GM21576 (cell line): ENCODE data around the gene SREBF2.
"Not testable (repeated sequence)": the region's sequence is repeated elsewhere in the genome, so short reads cannot be mapped to it uniquely, and the experiment has no call there.

ENCODE experiments used
- ATAC-seq: cut with Tn5 transposase; IDR thresholded peaks from one replicate; pipeline ENCODE4 v1.9.1; 2021; ENCODE audit warnings: mild to moderate bottlenecking, moderate library complexity; ENCODE audit not compliant: unreplicated experiment

SREBF2 gene

DNA sequence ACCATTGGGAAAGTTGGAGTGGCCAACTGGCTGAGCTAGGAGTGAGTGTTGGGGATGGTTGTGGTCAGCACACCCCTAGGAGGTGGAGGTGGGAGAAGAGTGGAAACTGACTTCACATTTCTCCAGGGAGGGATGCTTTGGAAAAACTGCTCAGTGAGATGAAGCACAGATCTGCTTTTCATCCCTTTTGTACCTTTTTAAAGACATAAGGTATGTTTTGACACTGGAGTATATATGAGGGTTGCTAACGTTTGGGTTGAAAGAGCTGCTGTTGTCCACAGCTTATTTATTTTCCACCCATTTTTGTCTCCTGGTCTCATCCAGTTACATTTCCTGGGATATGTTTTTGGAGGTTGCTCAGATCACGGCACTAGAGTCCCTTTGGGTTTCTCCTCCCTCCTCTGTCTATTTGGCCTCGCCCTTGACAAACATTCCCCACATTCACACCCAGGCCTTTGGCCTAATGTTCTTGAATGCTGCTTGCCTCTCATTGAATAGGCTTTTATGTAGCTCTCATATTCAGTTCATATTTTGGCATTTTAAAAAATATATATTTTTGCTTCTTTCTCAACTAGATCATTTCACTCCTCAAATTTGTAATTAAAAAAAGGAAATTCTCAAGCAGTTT lies 8.3 kb downstream of the SREBF2 start:
- no peak for ATAC-seq

DNA sequence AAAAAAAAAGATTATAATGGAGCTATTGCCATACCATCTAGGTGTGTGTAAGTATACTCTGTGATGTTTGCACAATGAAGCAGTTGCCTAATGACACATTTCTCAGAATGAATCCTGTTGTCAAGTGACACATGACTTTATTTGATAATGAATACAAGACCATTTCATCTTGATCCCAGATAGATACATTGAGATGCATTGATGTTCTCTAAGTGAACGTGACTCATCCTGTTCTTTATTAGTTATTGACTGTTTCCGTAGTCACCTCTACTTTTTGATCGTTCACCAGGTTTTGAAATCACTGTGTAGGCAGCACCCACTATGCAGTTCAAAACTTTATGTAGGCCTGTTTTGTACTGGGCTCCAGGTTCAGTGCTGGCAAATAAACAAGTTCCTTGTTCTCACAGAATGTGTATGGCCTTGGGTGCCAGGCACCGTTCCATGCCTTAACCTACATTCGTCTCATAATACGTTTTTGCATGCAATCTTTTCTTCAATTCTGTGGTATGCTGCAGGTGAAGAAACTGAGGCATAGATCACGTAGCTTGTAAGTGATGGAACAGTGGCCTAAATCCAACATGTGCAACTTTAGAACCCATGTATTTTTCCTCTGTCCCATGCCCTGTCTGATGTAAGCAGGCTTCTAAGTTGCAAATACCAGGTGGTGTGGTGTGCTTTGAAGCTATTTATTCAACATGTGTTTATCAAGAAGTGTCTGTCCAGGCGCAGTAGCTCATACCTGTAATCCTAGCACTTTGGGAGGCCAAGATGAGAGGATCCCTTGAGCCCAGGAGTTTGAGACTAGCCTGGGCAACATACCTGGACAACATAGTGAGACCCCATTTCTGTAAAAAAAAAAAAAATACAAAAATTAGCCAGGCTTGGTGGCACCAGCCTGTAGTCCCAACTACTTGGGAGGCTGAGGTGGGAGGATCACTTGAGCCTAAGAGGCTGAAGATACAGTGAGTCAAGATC lies 10.4 kb downstream of the SREBF2 start:
- ATAC-seq: no peak

DNA sequence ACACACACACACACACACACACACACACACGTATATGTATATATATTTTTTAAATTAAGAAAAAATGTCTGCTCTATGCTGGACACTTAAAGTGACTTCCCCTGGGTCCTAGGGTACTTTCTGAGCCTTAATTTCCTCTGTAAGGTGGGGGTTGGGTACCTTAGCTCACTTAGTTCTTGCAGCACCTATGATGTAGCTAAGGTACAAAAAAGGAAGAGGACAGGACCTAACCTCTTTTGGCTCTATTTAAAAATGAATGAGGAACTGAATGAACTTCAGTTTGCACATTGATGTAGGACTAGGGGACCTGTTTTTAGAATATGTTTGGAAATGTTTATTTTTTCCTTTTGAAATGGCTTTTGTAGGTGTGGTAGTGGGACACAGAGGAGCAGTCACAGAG lies 11.1 kb downstream of the SREBF2 start:
- no peak for ATAC-seq

DNA sequence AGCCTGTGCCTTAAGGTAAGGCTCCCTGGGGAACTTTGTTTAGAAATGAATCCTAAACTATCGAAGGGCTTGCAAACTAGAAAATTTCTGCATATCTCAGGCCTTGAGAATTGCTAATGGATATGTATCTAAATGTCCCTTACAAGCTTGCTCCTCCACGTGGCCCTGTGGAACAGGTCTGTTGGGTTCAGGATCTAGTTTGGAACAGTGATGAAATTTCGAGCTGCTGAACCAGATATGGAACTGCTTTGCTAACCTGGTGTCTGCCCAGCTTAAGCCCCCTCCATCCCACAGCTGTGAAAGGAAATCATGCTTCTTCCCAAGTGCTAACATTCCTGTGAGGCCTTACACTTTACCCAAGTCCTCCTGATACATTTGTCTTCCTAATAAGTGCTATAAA lies 11.6 kb downstream of the SREBF2 start:
- ATAC-seq: no peak

DNA sequence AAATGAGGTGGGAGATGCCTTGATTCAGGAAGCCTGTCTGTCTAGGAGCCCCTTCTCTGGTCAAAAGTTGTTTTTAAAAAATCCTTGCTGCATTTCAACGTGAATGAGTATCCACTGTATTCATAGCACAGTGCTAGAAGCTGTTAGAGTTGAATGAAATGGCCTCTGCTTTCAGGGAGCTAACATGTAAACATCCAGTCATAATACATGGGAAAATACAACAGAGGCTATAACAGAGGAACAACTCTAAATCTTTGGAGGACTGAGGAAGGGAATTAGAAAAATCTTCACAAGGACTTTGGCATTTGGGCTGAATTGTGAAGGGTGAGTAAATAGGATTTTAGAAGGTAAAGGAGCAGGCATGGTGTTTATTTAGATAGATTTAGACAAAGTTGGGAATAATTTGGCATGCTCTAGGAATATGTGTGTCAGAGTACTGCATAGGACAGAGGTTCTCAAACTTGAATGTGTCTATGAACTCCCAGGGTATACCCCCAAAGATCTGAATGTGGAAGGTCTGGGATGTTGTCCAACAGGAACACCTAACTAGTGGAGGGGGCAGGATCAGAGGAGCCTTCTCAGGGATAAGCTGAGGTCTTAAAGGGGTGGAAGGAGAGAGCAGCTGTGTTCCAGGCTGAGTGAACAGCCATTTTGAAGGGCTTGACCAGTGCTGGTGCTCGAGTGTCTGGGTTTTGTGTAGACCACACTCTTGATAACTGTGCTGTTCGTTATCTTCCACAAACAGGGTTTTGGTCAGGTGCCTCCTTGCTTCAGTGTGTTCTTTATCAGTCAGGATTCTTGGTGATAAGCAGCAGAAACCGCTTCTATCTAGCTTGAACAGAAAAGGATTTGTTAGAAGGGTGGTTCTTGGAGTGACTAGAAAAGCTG lies 12.7 kb downstream of the SREBF2 start:
- no peak for ATAC-seq

DNA sequence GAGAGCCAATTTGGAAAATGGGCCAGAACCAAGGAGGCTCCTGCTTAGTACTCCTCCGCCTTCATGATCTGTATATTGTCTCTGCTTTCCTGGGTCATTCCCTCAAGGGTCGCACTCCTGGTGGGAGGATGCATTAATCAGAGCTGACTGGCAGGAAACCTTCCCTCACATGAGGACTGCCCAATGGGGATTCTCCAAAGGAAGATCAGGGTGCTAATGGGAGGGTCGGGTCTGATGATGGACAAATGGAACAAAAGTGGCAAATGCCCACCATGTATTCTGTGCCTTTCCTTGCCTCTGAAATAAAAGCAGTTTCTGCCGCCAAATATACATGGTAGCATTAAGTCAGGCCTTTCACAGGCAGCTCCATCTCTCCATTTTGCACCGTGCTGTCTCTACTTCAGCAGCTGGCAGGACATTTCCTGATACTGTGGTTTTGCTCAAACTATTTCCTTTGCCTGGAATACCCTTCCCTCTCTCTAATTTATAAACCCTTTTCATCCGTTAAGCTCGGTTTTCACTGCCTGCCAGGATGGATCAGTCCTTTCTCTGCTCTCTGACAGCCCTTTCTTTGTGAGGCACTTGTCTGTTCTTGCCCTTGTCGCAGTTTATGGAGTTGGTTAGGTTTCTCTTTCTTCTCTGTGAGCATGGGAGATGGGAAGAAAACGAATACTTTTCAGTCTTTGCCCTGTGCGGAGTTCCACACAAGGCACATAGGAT lies 13.5 kb downstream of the SREBF2 start:
- ATAC-seq: no peak

DNA sequence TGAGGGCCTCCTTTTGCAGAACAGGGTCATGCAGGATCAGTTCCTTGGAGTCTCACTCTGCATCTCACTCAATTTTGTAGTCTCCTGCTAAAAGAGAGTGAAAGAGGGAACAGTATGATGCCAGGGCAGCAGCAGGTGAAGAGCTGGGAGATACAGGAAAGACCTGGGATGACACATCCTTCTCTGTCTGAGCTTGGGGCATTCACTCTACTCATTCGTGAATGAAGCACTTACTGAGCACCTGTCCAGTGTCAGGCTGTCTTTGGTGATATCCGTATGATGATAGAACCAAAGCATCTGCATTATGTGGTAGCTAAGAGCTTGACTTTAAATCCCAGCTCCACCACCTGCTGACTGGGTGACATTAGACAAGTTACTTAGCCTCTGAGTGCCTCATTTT lies 14.4 kb downstream of the SREBF2 start:
- no peak for ATAC-seq

DNA sequence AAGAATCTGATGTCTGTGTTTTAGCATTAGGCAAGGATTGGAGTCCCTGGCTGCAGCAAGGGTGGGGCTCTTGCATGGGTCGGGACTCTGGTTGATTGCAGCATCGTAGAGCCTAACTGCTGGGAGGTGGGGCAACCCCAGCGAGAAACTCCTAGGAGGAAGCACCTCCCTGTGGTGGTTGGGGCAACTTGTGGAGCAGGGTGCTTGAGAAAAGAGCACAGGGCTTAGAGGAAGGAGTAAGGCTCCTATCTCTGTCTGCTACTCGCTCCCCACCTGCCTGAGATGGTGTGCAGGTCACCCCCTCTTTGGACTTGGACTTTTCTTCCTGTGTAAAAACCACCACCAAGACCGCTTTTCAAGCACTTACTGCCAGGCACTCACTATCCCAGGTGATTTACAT lies 15.6 kb downstream of the SREBF2 start:
- no peak for ATAC-seq

DNA sequence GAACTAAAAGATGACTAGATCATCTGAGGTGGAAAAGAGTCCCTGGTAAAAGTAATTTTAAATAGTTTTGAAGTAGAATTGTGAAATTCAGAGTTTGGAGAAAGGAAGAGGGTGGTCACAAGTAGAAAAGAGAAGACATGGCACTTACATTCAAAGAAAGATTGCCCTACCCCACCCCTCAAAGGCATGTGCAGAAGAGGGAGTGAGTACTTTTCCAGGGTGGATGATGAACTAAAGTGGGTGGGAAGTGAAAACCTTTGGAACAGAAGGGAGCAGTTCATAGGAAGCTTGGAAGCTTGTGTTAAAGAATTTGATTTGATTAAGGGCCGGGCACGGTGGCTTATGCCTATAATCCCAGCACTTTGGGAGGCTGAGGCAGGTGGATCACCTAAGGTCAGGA lies 23.6 kb downstream of the SREBF2 start:
- no peak for ATAC-seq

DNA sequence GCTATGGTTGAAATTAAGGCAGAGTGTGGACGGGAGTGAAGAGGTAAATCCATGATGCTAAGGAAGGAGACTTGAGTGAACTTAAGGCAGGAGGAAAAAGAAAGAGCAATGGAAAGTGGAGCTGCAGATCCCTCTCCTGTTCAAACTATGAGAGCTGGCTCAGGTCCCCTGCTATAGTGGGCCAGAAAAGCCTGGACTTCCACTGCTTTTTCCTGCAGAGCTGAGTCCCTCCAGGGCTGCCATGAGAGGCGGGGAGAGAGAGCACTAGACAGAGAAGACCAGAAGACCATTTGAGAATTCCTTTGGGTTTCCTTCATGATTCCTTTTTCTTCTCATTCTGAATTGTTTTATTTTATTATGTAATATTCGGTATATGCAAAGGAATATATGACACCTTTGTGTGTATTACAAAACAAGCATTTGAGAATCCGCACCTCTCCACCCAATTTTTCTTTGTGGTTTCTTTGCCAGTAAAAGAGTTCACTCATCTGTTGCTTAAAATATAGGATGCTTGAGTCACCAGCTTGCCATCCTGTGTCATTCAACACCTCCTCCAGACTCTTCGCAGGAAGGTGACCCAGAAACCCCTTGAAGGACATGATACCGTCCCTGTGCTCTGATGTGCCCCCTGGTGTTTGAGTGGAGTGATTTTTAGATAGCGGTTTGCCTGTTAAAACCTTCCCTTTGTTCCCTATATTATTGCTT lies 24.4 kb downstream of the SREBF2 start:
- ATAC-seq: no peak

DNA sequence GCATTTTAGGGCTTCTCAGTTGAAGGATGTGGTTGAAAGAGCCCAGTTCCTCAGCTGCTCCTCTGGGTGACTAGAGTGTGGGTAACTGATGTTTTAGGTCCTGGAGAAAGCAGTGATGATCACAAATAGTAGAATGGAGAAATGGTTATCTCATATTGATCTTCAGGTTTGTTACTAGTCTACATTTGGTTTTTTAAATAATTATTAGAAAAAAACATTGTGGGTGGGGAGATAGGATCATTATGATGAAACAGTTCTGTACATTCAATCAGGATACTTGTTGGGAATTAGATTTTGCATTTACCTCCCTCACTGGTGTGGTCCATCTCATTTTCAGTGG lies 24.9 kb downstream of the SREBF2 start:
- no peak for ATAC-seq

DNA sequence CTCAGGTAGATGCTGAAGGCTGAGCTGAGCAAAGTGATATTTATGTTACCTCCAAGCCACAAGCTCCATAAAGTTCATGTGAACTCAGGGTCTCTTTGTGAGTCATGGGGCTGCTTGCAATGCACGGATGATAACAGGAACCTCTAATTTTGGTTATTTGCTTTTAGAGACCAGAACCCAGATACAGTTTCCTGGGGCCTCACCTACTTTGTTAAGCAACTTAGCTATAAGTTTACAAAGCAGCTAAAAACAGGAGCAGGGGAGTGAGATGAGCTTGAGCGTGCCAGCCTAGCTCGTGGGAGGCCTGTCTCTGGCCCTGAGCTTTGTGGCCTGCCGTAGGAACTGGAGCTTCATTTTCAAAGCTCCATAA lies 29.2 kb downstream of the SREBF2 start:
- ATAC-seq: peak; percentile 42

DNA sequence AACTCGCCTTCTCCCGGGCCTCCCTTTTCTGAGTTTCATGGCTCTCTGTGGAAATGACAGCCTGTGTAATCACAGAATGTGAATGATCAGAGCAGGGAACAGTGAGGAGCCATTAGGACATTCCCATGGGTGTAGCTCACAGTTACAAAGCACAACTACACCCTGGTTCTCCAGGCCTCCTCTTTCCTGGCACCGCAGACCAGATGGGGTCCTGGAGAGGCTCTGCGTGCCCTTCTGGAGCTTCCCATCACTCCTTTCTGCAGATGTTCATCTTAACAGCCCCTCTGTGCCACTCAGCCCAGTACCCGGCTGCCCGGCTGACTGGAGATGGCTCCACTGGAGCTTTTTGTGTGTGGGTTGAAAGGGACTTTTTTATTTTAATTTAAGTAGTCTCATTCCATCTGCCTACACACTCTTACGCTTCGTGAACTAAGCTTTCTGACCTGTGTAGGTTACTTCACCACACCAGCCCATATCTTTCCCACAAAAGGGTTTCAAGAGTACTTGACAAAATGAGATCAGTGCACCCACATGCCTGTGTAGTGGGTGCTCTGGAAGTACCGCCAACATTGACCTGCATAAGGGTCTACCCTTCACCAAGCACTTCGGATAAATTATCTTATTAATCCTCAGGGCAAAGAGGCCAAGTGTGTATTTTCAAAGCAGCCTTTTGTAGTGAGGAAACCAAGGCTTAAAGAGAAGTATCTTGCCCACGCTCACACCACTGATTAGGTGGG lies 29.8 kb downstream of the SREBF2 start:
- ATAC-seq: peak; percentile 37

DNA sequence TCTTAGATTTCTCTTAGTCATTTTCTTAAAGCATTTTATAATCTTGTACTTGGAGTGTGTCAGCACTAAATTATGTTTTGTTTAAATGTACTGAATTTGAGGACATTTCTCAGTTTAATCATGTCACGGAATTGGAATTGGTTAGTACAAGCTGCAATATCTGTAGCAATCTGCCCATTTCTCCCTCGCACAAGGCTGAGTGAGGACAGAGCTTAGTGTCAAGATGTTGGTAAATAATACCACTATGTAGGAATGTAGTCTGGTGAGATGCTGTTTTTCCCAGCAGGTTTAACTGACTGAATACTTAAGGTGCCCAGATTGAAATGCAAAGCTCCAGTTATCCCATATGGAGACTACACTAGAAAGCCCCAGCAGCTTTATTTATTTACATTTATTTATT lies 30.6 kb downstream of the SREBF2 start:
- ATAC-seq: no peak

DNA sequence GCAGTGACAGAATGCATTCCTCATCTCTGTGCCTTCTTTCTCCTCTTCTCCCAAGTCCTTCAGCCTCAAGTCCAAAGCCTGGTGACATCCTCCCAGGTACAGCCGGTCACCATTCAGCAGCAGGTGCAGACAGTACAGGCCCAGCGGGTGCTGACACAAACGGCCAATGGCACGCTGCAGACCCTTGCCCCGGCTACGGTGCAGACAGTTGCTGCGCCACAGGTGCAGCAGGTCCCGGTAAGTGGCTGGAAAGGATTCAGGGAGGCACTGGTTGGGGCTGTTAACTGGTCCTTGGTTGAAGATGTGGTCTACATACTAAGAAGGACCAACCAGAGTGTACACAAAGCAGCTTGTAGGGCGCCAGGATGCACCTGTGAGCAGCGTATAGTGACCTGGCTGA lies 35.7 kb downstream of the SREBF2 start:
- ATAC-seq: no peak

DNA sequence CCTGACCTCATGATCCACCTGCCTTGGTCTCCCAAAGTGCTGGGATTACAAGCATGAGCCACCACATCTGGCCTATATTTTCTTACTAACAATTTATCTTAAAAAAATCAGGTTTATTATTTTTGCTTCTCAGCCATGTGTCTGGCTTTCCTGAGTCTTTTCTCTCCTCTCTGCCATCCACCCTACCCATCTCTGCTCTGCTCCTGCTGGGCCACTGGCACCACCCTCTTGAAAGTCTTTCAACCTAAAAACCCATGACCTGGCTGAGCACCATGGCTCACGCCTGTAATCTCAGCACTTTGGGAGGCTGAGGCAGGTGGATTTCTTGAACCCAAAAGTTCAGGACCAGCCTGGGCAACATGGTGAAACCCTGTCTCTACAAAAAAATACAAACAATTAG lies 37.2 kb downstream of the SREBF2 start:
- ATAC-seq: not testable (repeated sequence)

DNA sequence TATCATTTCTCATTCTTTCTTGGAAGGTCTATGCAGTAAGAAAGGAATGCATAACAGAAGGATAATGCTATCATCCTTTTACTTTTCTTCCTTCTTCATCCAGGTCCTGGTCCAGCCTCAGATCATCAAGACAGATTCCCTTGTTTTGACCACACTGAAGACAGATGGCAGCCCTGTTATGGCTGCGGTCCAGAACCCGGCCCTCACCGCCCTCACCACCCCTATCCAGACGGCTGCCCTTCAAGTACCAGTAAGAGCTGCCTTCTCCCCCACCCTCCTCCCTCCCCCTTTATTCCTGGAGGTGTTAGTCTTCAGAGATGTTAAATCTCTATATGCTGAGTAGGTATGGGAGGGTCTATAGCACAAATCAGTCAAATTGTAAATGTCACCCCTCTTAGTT lies 37.9 kb downstream of the SREBF2 start:
- no peak for ATAC-seq

DNA sequence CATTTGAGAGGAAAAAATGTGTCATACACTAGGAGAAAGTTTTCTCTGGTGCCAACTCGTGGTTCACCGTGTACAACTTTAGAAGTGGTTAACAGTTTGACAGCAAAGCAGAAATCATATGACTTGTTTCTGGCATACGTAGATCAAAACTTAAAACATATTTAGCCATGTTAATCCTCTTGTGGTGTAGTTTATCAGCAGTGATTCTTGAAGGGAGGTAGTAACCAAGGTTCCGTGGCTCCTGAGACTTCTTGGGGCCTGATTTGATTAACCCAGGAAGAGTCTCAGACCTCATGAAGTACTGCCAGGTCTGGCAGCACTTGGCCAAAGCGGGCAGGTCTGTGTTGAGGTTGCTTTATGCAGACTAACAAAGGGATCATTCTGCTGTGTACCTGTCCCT lies 40.5 kb downstream of the SREBF2 start:
- no peak for ATAC-seq

DNA sequence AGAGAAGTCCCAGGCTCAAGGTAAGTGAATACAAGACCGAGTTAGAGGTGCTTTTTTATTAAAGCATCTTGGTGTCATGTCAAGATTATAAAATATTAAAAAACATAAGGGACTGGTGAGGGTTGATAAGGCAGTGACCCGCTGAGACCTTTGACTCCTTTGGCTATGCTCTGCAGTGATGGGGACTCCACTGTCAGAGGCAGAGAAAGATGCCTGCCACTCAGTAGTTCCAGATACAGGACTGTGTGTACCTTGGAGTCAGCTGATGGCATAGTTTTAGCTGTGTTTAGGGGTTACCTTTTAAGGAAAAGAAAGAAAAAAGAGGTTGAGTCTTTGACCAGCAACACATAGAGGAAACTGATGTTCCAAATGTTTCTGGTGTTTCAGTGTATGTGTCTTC lies 41.2 kb downstream of the SREBF2 start:
- no peak for ATAC-seq
